Measurements from ENCODE around the gene PADI4. TPM values are rescaled to one million over a fixed set of nuclear protein-coding genes. Genes with fewer than 3 reads are reported as not detected.
A peak's percentile ranks its signal among the peaks of the same experiment; 100 is the strongest.

Gene PADI4
- total RNA-seq, 1 experiment from 2014 or later: 0.26 TPM

DNA sequence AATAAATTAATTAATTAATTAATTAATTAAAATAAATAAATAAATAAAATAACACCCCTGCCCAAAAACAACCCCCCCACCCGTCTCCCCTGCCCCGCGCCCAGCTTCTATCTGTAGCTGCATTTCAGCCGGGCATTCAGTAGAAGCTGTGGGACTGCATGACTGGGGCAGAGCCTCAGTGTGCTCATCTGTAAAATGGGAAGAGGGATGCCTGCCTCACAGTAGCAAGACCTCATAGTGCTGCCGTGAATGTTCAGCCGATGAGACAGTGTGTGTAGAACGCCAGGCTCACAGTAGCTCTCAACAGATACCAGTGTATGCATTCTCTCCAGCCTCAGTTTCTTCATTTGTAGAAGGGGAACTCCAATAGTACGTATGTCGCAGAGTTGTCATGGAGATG is 8.7 kb downstream of the PADI4 start:
- Mint-ChIP-seq H3K27ac (no peak overlapping the region), H3K4me1 (peaks cover 29% of the 10 kb centered on the region), H3K4me3 (no peak overlapping the region), H3K27me3 (ENCODE audit: low read depth) (peaks cover 2% of the 10 kb centered on the region; the same call in 1 of the 2 replicates), H3K36me3 (peaks cover 5% of the 10 kb centered on the region), H3K9me3 (peaks cover 22% of the 10 kb centered on the region)
- POLR2A ChIA-PET: no interaction called here
- CTCF ChIA-PET: interaction anchor here (0.9 to 1.5 kb wide), 2 partner anchors 19 to 241 kb away, joined by 3 to 4 read pairs; no protein-coding TSS in a partner anchor
- ATAC-seq (no peak), DNase-seq (ENCODE audit: low spot score) (no peak)
- no peak for TF ChIP-seq SMAD3 (CRISPR knock-in tag; IDR thresholded peaks at IDR 0.05; ENCODE audit: borderline replicate concordance)
- peak; percentile 53; the same call in 1 of the 2 replicates for TF ChIP-seq HMGA2 (CRISPR knock-in tag; IDR thresholded peaks at IDR 0.05)

GRCh38 chr1:17318262-17318661 is 10.3 kb downstream of the PADI4 start:
- Mint-ChIP-seq H3K27me3 (ENCODE audit: low read depth) (peaks cover 2% of the 10 kb centered on the region; the same call in 1 of the 2 replicates), H3K4me1 (peaks cover 29% of the 10 kb centered on the region), H3K4me3 (no peak overlapping the region), H3K9me3 (peaks cover 35% of the 10 kb centered on the region), H3K27ac (no peak overlapping the region), H3K36me3 (peaks cover 5% of the 10 kb centered on the region)
- ChIA-PET CTCF (no interaction called here), POLR2A (no interaction called here)
- TF ChIP-seq MAX (CRISPR knock-in tag; IDR thresholded peaks at IDR 0.05): no peak
- no peak for TF ChIP-seq NR3C1 (CRISPR knock-in tag; conservative IDR thresholded peaks at IDR 0.05; ENCODE audit: low read depth)
- TF ChIP-seq, protein P1, sequence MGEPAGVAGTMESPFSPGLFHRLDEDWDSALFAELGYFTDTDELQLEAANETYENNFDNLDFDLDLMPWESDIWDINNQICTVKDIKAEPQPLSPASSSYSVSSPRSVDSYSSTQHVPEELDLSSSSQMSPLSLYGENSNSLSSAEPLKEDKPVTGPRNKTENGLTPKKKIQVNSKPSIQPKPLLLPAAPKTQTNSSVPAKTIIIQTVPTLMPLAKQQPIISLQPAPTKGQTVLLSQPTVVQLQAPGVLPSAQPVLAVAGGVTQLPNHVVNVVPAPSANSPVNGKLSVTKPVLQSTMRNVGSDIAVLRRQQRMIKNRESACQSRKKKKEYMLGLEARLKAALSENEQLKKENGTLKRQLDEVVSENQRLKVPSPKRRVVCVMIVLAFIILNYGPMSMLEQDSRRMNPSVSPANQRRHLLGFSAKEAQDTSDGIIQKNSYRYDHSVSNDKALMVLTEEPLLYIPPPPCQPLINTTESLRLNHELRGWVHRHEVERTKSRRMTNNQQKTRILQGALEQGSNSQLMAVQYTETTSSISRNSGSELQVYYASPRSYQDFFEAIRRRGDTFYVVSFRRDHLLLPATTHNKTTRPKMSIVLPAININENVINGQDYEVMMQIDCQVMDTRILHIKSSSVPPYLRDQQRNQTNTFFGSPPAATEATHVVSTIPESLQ (CRISPR knock-in tag; IDR thresholded peaks at IDR 0.05): no peak
- no peak for TF ChIP-seq GRHL2 (CRISPR knock-in tag; IDR thresholded peaks at IDR 0.05; ENCODE audit: insufficient replicate concordance, severe bottlenecking)
- TF ChIP-seq, protein P2, sequence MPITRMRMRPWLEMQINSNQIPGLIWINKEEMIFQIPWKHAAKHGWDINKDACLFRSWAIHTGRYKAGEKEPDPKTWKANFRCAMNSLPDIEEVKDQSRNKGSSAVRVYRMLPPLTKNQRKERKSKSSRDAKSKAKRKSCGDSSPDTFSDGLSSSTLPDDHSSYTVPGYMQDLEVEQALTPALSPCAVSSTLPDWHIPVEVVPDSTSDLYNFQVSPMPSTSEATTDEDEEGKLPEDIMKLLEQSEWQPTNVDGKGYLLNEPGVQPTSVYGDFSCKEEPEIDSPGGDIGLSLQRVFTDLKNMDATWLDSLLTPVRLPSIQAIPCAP (CRISPR knock-in tag; IDR thresholded peaks at IDR 0.05): no peak
- no peak for TF ChIP-seq ZNF219 (CRISPR knock-in tag; IDR thresholded peaks at IDR 0.05; ENCODE audit: borderline replicate concordance)
- TF ChIP-seq, protein P3, sequence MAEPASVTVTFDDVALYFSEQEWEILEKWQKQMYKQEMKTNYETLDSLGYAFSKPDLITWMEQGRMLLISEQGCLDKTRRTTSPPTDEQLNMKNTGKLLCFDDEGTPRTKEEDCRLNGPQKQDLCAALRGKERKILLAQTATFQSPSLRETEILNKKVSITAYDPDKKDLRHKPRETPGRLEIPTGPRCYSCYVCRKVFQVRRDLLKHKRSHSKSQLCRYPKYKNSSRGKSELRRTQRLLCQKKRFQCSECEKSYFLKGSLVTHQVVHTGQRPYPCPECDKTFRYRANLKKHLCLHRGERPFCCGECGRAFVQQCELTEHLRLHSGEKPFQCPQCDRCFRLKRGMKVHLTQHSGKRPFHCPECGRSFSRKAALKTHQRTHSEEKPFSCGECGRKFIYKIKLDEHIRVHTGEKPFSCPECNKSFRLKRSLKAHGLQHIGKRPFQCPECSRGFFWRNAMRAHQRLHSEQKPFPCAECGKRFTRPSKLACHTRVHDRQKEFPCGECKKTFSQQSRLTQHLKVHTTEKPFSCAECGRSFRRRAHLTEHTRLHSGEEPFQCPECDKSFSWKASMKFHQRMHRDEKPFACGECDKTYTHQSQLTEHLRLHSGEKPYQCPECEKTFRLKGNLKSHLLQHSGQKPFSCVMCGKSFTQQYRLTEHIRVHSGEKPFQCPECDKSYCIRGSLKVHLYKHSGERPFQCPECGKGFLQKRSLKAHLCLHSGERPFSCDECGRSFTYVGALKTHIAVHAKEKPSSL (CRISPR knock-in tag; conservative IDR thresholded peaks at IDR 0.05): no peak
- ATAC-seq (no peak), DNase-seq (ENCODE audit: low spot score) (no peak)

DNA sequence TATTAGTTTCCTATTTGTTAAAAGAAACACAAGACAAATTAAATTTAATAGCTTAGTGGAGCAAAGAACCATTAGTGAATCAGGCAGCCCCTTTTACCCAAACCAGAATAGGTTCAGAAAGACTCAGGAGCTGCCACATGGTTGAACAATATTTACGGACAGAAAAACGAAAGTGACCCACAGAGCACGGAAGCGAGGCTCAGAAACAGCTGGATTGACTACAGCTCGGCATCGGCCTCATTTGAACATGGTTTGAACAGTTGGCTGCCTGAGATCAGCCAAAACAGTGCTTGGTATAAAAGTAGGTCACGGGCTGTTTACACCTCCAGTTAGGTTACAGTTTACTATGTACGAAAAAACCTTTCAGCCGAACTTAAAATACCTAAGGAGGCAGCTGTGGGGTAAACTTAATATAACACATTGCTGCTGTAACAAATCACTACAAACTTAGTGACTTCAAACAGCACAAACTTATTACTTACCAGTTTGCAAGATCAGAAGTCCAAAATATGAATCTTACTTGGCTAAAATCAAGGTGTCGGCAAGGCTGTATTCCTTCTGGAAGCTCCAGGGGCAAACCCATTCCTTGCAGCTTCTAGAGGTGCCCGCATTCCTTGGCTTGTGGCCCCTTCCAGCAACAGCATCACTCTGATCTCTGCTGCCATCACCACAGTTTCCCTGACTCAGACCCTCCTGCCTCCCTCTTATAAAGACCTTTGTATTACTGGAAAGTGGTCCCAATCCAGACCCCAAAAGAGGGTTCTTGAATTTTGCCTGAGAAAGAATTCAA is 11.8 kb downstream of the PADI4 start:
- CTCF ChIA-PET: no interaction called here
- no peak for TF ChIP-seq RORB (CRISPR knock-in tag; IDR thresholded peaks at IDR 0.05)
- no peak for TF ChIP-seq HMGXB4 (CRISPR knock-in tag; IDR thresholded peaks at IDR 0.05)
- TF ChIP-seq, protein P4, sequence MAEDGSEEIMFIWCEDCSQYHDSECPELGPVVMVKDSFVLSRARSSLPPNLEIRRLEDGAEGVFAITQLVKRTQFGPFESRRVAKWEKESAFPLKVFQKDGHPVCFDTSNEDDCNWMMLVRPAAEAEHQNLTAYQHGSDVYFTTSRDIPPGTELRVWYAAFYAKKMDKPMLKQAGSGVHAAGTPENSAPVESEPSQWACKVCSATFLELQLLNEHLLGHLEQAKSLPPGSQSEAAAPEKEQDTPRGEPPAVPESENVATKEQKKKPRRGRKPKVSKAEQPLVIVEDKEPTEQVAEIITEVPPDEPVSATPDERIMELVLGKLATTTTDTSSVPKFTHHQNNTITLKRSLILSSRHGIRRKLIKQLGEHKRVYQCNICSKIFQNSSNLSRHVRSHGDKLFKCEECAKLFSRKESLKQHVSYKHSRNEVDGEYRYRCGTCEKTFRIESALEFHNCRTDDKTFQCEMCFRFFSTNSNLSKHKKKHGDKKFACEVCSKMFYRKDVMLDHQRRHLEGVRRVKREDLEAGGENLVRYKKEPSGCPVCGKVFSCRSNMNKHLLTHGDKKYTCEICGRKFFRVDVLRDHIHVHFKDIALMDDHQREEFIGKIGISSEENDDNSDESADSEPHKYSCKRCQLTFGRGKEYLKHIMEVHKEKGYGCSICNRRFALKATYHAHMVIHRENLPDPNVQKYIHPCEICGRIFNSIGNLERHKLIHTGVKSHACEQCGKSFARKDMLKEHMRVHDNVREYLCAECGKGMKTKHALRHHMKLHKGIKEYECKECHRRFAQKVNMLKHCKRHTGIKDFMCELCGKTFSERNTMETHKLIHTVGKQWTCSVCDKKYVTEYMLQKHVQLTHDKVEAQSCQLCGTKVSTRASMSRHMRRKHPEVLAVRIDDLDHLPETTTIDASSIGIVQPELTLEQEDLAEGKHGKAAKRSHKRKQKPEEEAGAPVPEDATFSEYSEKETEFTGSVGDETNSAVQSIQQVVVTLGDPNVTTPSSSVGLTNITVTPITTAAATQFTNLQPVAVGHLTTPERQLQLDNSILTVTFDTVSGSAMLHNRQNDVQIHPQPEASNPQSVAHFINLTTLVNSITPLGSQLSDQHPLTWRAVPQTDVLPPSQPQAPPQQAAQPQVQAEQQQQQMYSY (CRISPR knock-in tag; IDR thresholded peaks at IDR 0.05): no peak
- no peak for TF ChIP-seq E2F1 (CRISPR knock-in tag; IDR thresholded peaks at IDR 0.05)
- no peak for TF ChIP-seq EMX1 (CRISPR knock-in tag; IDR thresholded peaks at IDR 0.05)
- TF ChIP-seq JUN (CRISPR knock-in tag; IDR thresholded peaks at IDR 0.05): no peak
- no peak for TF ChIP-seq JAZF1 (CRISPR knock-in tag; IDR thresholded peaks at IDR 0.05)
- TF ChIP-seq MXD4 (CRISPR knock-in tag; IDR thresholded peaks at IDR 0.05; ENCODE audit: borderline replicate concordance): no peak
- TF ChIP-seq OVOL2 (CRISPR knock-in tag; IDR thresholded peaks at IDR 0.05; ENCODE audit: borderline replicate concordance): no peak
- TF ChIP-seq IRF2 (CRISPR knock-in tag; IDR thresholded peaks at IDR 0.05; ENCODE audit: borderline replicate concordance, low read depth): no peak

More for the DNA sequence above, 11.8 kb downstream of the PADI4 start:
- peaks cover 22% of the 10 kb centered on the region for H3K4me1 Mint-ChIP-seq
- H3K27me3 Mint-ChIP-seq (ENCODE audit: low read depth): peaks cover 2% of the 10 kb centered on the region; the same call in 1 of the 2 replicates
- H3K4me3 Mint-ChIP-seq: no peak overlapping the region
- H3K27ac Mint-ChIP-seq: no peak overlapping the region
- peaks cover 8% of the 10 kb centered on the region for H3K36me3 Mint-ChIP-seq
- no peak for ATAC-seq
- H3K9me3 Mint-ChIP-seq: peaks cover 44% of the 10 kb centered on the region
- DNase-seq (ENCODE audit: low spot score): no peak
- POLR2A ChIA-PET: no interaction called here
